ENCODE data around the gene ETFRF1.

GRCh38 chr12:25208554-25208953, 13.5 kb downstream of the ETFRF1 start:
- TF ChIP-seq CTCF (IDR thresholded peaks at IDR 0.05; ENCODE audit: control extremely low read depth in 1 of 3, insufficient read depth in 1 of 3, low read depth in 1 of 3, low read length in 3 of 3), result no peak
- no peak for TF ChIP-seq RAD21 (IDR thresholded peaks at IDR 0.05 in 1 of 2, conservative IDR thresholded peaks at IDR 0.05 in 1 of 2; ENCODE audit: low read depth in 2 of 2, low read length in 2 of 2)
- no peak for TF ChIP-seq USF2 (IDR thresholded peaks at IDR 0.05; ENCODE audit: low read length)
- TF ChIP-seq SUZ12 (IDR thresholded peaks at IDR 0.05; ENCODE audit: low read length), result no peak
- TF ChIP-seq JUND (IDR thresholded peaks at IDR 0.05; ENCODE audit: low read length), result no peak
- TF ChIP-seq BCL11A (IDR thresholded peaks at IDR 0.05; ENCODE audit: low read depth in 2 of 2, low read length in 2 of 2), result no peak
- TF ChIP-seq EZH2 (IDR thresholded peaks at IDR 0.05; ENCODE audit: low read depth, low read length, severe bottlenecking), result no peak

Data from H1 (cell line).